Lower leg skin (tissue), 4 donors: ENCODE measurements around the gene FAM20A. TPM values are rescaled to one million over a fixed set of nuclear protein-coding genes. Genes with fewer than 3 reads are reported as not detected.

Experiments used
- DNase-seq, 2 donors: peaks; one replicate each; pipeline ENCODE4 v3.0.0-alpha.2; 2019; ENCODE audit warnings: low spot score in 2 of 2
- H3K4me3 ChIP-seq: fragments of 200-600 bp; sonication (generic); 2 replicates; pipeline ENCODE4 v1.5.1; 2017; ENCODE audit warnings: mild to moderate bottlenecking, low read depth; ENCODE audit not compliant: poor library complexity, severe bottlenecking
- CTCF ChIP-seq, 3 donors: fragments of 450-650 bp; IDR thresholded peaks; one replicate each; pipeline ENCODE4 v1.5.1; 2016; ENCODE audit warnings: antibody characterized with exemption in 3 of 3, mild to moderate bottlenecking in 3 of 3, moderate library complexity in 2 of 3
- POLR2A ChIP-seq, 2 donors: fragments of 450-650 bp; IDR thresholded peaks; one replicate each; pipeline ENCODE4 v1.6.1; 2016 to 2017; ENCODE audit warnings: antibody characterized with exemption in 2 of 2, mild to moderate bottlenecking in 1 of 2, moderate library complexity in 1 of 2
- WGBS, 2 donors: methylation state at CpG; one replicate each; pipeline ENCODE4 v1.1.5; 2018; 5-methylcytosine and 5-hydroxymethylcytosine counted together
- intact Hi-C: fragments of 100-400 bp; cut with DNase I; formaldehyde crosslinking; loops from one replicate; pipeline ENCODE4 v1.15.0; 2023; ENCODE audit warnings: low total_unique reads
- total RNA-seq, 4 donors: library from RNA; depleted of rRNA; stranded (reverse); fragments of >200 nt; gene quantifications; one replicate each; pipeline ENCODE4 v1.1.0, GENCODE V29; 2016

Gene FAM20A
- total RNA-seq, 4 donors from 2014 or later = 2.6 to 5.8 (median 4.3) TPM

DNA sequence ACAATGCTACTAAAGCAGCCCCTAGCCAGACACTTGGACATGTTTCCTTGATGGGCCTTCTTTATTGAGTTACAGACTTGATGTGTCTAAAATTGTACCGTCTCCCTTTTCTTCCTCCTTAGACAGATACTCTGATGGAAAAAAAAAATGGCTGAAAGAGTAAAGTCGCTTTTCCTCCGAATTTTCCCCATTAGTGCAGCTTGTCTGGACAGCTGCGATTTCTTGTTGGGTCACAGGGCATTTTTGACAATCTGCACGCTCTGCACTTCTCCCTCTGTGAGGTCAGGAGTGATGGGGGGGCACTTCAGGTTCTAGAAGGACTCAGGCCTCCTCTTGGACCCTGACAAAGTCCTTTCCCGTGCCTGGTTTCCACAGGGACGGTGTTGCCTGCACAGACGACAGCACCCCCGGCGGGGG, 89.9 kb downstream of the FAM20A start:
- DNase-seq = peak in 1 of 2 donors; percentile 27
- intact Hi-C loops = no loop called here
- peak overlapping the region; percentile 92 for H3K4me3 ChIP-seq
- 4% methylated on average over 10 of the region's 10 CpGs for WGBS, 2 donors
- TF ChIP-seq POLR2A (IDR thresholded peaks at IDR 0.05) (no peak), CTCF (IDR thresholded peaks at IDR 0.05) (no peak)

DNA sequence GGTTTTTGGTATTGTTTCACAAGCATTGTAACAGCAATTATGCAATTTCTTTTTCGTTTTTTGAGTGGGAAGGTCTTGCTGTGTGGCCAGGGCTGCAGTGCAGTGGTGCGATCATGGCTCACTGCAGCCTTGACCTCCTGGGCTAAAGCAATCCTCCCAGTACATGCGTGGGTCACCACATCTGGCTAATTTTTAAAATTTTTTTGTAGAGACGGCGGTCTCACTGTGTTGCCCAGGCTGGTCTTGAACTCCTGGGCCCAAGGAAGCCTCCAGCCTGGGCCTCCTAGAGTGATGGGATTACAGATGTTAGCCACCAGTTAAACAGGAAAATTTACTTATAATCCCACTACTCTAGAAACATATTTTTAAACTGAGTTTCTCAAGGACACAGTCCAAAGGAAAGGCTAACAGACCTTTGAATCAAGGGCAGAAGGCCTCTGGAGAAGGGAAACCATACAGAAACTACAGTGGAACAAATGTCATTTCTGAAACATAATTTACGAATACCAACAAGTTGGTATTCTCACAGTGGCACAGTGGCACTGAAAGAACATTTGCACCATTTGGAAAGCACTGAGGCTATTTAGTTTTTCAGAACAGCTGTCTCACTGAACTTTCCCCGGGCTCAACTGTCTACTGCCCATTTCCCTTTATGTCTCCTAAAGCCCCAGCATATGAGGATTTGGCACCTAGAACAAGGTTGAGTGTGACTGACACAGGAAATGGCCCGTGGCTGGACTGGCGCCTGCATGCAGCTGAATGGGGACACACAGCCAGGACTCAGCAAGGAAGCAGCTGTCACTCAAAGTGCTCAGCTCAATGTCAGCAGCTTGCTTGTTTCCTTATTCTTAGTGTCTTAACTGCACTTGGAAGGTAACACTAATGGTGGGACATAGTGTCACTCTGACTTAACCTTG, 91.8 kb downstream of the FAM20A start:
- WGBS, 2 donors = 61 to 68% methylated on average over 9 of the region's 9 CpGs
- TF ChIP-seq POLR2A (IDR thresholded peaks at IDR 0.05) (no peak), CTCF (IDR thresholded peaks at IDR 0.05) (no peak)
- no peak overlapping the region for H3K4me3 ChIP-seq
- DNase-seq = peak; percentile 43 to 88
- intact Hi-C loops = no loop called here

DNA sequence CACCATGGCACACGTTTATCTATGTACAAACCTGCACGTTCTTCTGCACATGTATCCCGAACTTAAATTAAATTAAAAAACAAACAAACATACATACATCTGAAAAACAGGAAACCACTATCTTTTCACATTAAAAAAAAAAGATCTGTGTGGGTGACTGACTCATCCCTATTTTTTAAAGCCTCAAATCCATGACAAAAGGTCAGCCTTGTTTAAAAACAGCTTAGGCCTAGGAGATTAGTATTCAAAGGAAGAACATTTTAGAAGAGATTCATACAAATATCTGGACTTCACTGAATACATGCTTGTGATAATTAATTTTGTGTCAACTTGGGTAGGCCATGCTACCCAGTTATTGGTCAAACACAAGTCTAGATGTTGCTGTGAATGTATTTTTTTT, 93.6 kb downstream of the FAM20A start:
- no peak for DNase-seq
- H3K4me3 ChIP-seq = no peak overlapping the region
- TF ChIP-seq POLR2A (IDR thresholded peaks at IDR 0.05) = no peak
- no peak for TF ChIP-seq CTCF (IDR thresholded peaks at IDR 0.05)
- 83 to 85% methylated on average over 3 of the region's 3 CpGs for WGBS, 2 donors
- intact Hi-C loops = no loop called here

- DNase-seq = no peak
- intact Hi-C loops = no loop called here
- TF ChIP-seq CTCF (IDR thresholded peaks at IDR 0.05) (no peak), POLR2A (IDR thresholded peaks at IDR 0.05) (no peak)
- no peak overlapping the region for H3K4me3 ChIP-seq
- 57 to 77% methylated on average over 1 of the region's 1 CpG for WGBS, 2 donors
Observed at GRCh38 chr17:68505951-68506350, 95.2 kb downstream of the FAM20A start.

DNA sequence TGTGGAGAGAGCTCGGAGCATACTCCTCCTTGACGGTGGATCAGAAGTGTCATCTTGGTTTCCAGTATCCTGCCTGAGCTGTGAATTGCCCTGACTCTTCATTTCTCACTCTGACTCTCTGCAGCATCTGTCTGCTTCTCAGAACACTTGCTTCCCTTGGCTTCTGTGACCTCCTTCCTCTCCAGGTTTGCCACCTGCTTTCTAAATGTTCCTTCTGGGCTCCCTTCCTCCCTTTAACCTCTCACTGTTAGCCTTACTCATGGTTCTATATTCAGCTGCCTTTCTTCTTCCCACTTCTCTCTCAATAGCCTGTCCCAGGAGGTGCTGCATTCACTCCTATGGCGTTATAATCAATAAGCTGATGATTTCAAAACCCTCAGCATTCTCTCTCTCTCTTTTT, 100.1 kb downstream of the FAM20A start:
- no peak overlapping the region for H3K4me3 ChIP-seq
- WGBS, 2 donors = 79 to 89% methylated on average over 3 of the region's 3 CpGs
- no peak for DNase-seq
- TF ChIP-seq POLR2A (IDR thresholded peaks at IDR 0.05) (no peak), CTCF (IDR thresholded peaks at IDR 0.05) (no peak)
- intact Hi-C loops = no loop called here
